WI38 (cell line): ENCODE data around the gene LAMC1.

Source experiments
- H3K4me3 ChIP-seq: 2 replicates; pipeline ENCODE4 v1.5.1; 2011; ENCODE audit warnings: low read depth, mild to moderate bottlenecking, control low read depth, low read length
- CTCF ChIP-seq: IDR thresholded peaks from 2 replicates; pipeline ENCODE4 v1.5.1; 2012; ENCODE audit warnings: low read depth, mild to moderate bottlenecking, control low read depth, low read length

The LAMC1 gene

GRCh38 chr1:183023146-183023600, at the start of gene LAMC1:
LAMC1 (plus strand) TSS chr1:183023420; CDS start chr1:183023717, 297 bp downstream.
- no peak for TF ChIP-seq CTCF

GRCh38 chr1:182974506-182975191, 48.6 kb upstream of the LAMC1 start:
- TF ChIP-seq CTCF: no peak
- H3K4me3 ChIP-seq: no peak overlapping the region

More at GRCh38 chr1:183023146-183023600, at the start of gene LAMC1:
- H3K4me3 ChIP-seq: peak within 1 kb of the TSS; percentile 92

GRCh38 chr1:182977480-182977879, 45.7 kb upstream of the LAMC1 start:
- no peak overlapping the region for H3K4me3 ChIP-seq
- no peak for TF ChIP-seq CTCF

- no peak overlapping the region for H3K4me3 ChIP-seq
- no peak for TF ChIP-seq CTCF
Measured at GRCh38 chr1:182978151-182978853, 44.9 kb upstream of the LAMC1 start.

GRCh38 chr1:182984138-182984537, 39.1 kb upstream of the LAMC1 start:
- TF ChIP-seq CTCF: no peak
- no peak overlapping the region for H3K4me3 ChIP-seq

- TF ChIP-seq CTCF: no peak
- no peak overlapping the region for H3K4me3 ChIP-seq
Measured at GRCh38 chr1:182984621-182985020, 38.6 kb upstream of the LAMC1 start.

- TF ChIP-seq CTCF: no peak
- H3K4me3 ChIP-seq: no peak overlapping the region
Measured at GRCh38 chr1:182985876-182986275, 37.3 kb upstream of the LAMC1 start.
